T-helper 9 cell (primary cell): ENCODE results near the gene CACTIN.

Experiments
- DNase-seq: peaks from one replicate; pipeline ENCODE4 v3.0.0-alpha.2; 2020

CACTIN gene

GRCh38 chr19:3608750-3609322, 17.8 kb downstream of the CACTIN start:
- DNase-seq: no peak

- DNase-seq: no peak
Measured at GRCh38 chr19:3608079-3608641, 18.4 kb downstream of the CACTIN start.

GRCh38 chr19:3607303-3608078, 19.1 kb downstream of the CACTIN start:
- no peak for DNase-seq

- peak; percentile 21 for DNase-seq
Measured at GRCh38 chr19:3606690-3607289, 19.8 kb downstream of the CACTIN start, which contains the start of gene TBXA2R. Gene TBXA2R (minus strand): TSS chr19:3606875. CDS start chr19:3600634, 6,241 bp downstream.

GRCh38 chr19:3606174-3606689, 20.4 kb downstream of the CACTIN start:
- DNase-seq: no peak

- no peak for DNase-seq
Measured at GRCh38 chr19:3605770-3606169, 20.8 kb downstream of the CACTIN start.

GRCh38 chr19:3605361-3605760, 21.2 kb downstream of the CACTIN start:
- no peak for DNase-seq

GRCh38 chr19:3604987-3605343, 21.6 kb downstream of the CACTIN start:
- no peak for DNase-seq

- no peak for DNase-seq
Measured at GRCh38 chr19:3604227-3604986, 22.2 kb downstream of the CACTIN start.

- DNase-seq: no peak
Measured at GRCh38 chr19:3603121-3603811, 23.3 kb downstream of the CACTIN start.

GRCh38 chr19:3601021-3601420, 25.6 kb downstream of the CACTIN start:
- DNase-seq: no peak

GRCh38 chr19:3599776-3600187, 26.8 kb downstream of the CACTIN start:
- no peak for DNase-seq

- no peak for DNase-seq
Measured at GRCh38 chr19:3595521-3596061, 31.0 kb downstream of the CACTIN start.

GRCh38 chr19:3593156-3593555, 33.4 kb downstream of the CACTIN start:
- DNase-seq: no peak

GRCh38 chr19:3591876-3592613, 34.5 kb downstream of the CACTIN start:
- no peak for DNase-seq

GRCh38 chr19:3590991-3591659, 35.5 kb downstream of the CACTIN start:
- DNase-seq: no peak

GRCh38 chr19:3589949-3590348, 36.6 kb downstream of the CACTIN start:
- no peak for DNase-seq

GRCh38 chr19:3589439-3589838, 37.2 kb downstream of the CACTIN start:
- no peak for DNase-seq

- no peak for DNase-seq
Measured at GRCh38 chr19:3586707-3587346, 39.8 kb downstream of the CACTIN start.

- DNase-seq: peak; percentile 43
Measured at GRCh38 chr19:3586127-3586626, 40.4 kb downstream of the CACTIN start.
